Measurements from ENCODE around the gene LHFPL4. TPM values are rescaled to one million over a fixed set of nuclear protein-coding genes. Genes with fewer than 3 reads are reported as not detected.

The LHFPL4 gene
- total and polyA plus RNA-seq, 2 of the 4 experiments (the other 2 are of a cell fraction) = not detected

DNA sequence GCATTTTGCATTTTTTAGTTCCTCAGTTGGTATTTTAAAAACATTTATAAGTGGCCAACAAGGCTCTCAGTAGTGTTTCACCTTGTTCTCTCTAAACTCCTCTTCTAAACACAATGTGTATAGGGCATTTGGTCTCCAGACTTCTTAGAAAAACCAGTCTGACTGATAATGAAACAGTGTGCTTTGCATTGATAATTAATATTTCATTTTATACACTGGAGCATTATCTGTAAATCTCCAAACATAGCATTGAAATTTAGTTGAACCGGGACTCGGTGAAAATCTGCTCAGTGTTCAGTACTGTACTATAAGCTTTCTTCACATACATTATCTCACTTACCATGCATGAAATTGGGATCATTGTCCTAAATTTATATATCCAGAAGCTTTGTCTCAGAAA, 102.6 kb downstream of the LHFPL4 start:
- no peak overlapping the region for H2BK15ac ChIP-seq (ENCODE audit: low read depth, low read length)
- H2AFZ ChIP-seq (replicated peaks; ENCODE audit: low read length, poor library complexity) = no peak overlapping the region
- no peak overlapping the region for H3K23ac ChIP-seq (ENCODE audit: low read depth, low read length)
- H3K9me3 ChIP-seq (ENCODE audit: control insufficient read depth, insufficient read depth, low read length) = no peaks in the 10 kb centered on the region
- DNase-seq = no peak
- no peak overlapping the region for H2AK9ac ChIP-seq (replicated peaks; ENCODE audit: low read depth, low read length, poor library complexity)
- no peak overlapping the region for H2BK120ac ChIP-seq (ENCODE audit: low read depth, low read length)
- no peak overlapping the region for H3K4me2 ChIP-seq (ENCODE audit: low read depth, low read length)
- H3K79me1 ChIP-seq (ENCODE audit: low read depth in 1 of 2, low read length in 2 of 2) = peaks cover 29 to 38% of the 10 kb centered on the region in 2 experiments
- intact Hi-C loops (cut with micrococcal nuclease) (no loop called here), dilution Hi-C loops (cut with HindIII; ENCODE audit: low sequenced_read_pairs, unreplicated experiment) (no loop called here), in situ Hi-C loops (cut with MboI; ENCODE audit: low sequenced_read_pairs) (no loop called here)
- peaks cover 19% of the 10 kb centered on the region for H4K20me1 ChIP-seq (ENCODE audit: insufficient read depth, low read length)
- H3K14ac ChIP-seq (replicated peaks; ENCODE audit: low read depth, low read length) = no peak overlapping the region
- no peaks in the 10 kb centered on the region; the same call in 1 of the 2 replicates for H3K4me1 ChIP-seq (ENCODE audit: control insufficient read depth, insufficient read depth, low read length)
- ATAC-seq (ENCODE audit: low read depth) = no peak
- H3K56ac ChIP-seq (ENCODE audit: extremely low read depth, insufficient read depth, low read length) = no peak overlapping the region
- H4K5ac ChIP-seq (ENCODE audit: low read depth, low read length) = no peak overlapping the region
- POLR2A ChIA-PET (ENCODE audit: unreplicated experiment) = no interaction called here
- peaks cover 47% of the 10 kb centered on the region for H3K36me3 ChIP-seq (ENCODE audit: control insufficient read depth, insufficient read depth, low read length)
- no peak overlapping the region for H3K18ac ChIP-seq (ENCODE audit: low read depth, low read length)
- no peak overlapping the region for H2AK5ac ChIP-seq (ENCODE audit: low read depth, low read length)
- no CpG with 5 or more reads among the region's 2 CpGs for WGBS, 2 experiments (ENCODE audit: extremely low coverage in 2 of 2, insufficient read length in 1 of 2)
- no peak overlapping the region for H3K4ac ChIP-seq (ENCODE audit: low read depth, low read length)
- BruUV-seq (replicated peaks) = no TSS peak
- H3K27me3 ChIP-seq (ENCODE audit: control insufficient read depth, insufficient read depth, low read length) = no peaks in the 10 kb centered on the region
- CTCF ChIA-PET = no interaction called here
- no peak overlapping the region for H4K91ac ChIP-seq (ENCODE audit: insufficient read depth, low read depth, low read length)
- H3K27ac ChIP-seq (ENCODE audit: insufficient read depth, low read length) = no peak overlapping the region
- TF ChIP-seq NFE2L2 (IDR thresholded peaks at IDR 0.05; ENCODE audit: low read depth, low read length) (no peak), MAFK (IDR thresholded peaks at IDR 0.05; ENCODE audit: low read depth, low read length) (no peak), CHD1 (IDR thresholded peaks at IDR 0.05; ENCODE audit: low read depth, low read length) (no peak), POLR2A (IDR thresholded peaks at IDR 0.05; ENCODE audit: low read depth, low read length) (no peak), MXI1 (IDR thresholded peaks at IDR 0.05; ENCODE audit: borderline replicate concordance, low read depth, low read length) (no peak), SMC3 (IDR thresholded peaks at IDR 0.05; ENCODE audit: low read depth, low read length) (no peak), RFX5 (IDR thresholded peaks at IDR 0.05; ENCODE audit: low read depth, low read length) (no peak), RAD21 (IDR thresholded peaks at IDR 0.05; ENCODE audit: low read length) (no peak), CEBPB (IDR thresholded peaks at IDR 0.05; ENCODE audit: low read depth, low read length) (no peak), RCOR1 (IDR thresholded peaks at IDR 0.05; ENCODE audit: insufficient replicate concordance, low read length) (no peak), FOS (IDR thresholded peaks at IDR 0.05; ENCODE audit: low read depth, low read length) (no peak), BHLHE40 (IDR thresholded peaks at IDR 0.05; ENCODE audit: low read depth, low read length) (no peak), MAZ (IDR thresholded peaks at IDR 0.05; ENCODE audit: borderline replicate concordance, low read depth, low read length) (no peak)
- TF ChIP-seq, protein P1, sequence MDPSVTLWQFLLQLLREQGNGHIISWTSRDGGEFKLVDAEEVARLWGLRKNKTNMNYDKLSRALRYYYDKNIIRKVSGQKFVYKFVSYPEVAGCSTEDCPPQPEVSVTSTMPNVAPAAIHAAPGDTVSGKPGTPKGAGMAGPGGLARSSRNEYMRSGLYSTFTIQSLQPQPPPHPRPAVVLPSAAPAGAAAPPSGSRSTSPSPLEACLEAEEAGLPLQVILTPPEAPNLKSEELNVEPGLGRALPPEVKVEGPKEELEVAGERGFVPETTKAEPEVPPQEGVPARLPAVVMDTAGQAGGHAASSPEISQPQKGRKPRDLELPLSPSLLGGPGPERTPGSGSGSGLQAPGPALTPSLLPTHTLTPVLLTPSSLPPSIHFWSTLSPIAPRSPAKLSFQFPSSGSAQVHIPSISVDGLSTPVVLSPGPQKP (IDR thresholded peaks at IDR 0.05; ENCODE audit: borderline replicate concordance, low read depth, low read length) = no peak
- TF ChIP-seq, protein P2, sequence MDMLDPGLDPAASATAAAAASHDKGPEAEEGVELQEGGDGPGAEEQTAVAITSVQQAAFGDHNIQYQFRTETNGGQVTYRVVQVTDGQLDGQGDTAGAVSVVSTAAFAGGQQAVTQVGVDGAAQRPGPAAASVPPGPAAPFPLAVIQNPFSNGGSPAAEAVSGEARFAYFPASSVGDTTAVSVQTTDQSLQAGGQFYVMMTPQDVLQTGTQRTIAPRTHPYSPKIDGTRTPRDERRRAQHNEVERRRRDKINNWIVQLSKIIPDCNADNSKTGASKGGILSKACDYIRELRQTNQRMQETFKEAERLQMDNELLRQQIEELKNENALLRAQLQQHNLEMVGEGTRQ (IDR thresholded peaks at IDR 0.05; ENCODE audit: low read depth, low read length) = no peak
- TF ChIP-seq, protein P3, sequence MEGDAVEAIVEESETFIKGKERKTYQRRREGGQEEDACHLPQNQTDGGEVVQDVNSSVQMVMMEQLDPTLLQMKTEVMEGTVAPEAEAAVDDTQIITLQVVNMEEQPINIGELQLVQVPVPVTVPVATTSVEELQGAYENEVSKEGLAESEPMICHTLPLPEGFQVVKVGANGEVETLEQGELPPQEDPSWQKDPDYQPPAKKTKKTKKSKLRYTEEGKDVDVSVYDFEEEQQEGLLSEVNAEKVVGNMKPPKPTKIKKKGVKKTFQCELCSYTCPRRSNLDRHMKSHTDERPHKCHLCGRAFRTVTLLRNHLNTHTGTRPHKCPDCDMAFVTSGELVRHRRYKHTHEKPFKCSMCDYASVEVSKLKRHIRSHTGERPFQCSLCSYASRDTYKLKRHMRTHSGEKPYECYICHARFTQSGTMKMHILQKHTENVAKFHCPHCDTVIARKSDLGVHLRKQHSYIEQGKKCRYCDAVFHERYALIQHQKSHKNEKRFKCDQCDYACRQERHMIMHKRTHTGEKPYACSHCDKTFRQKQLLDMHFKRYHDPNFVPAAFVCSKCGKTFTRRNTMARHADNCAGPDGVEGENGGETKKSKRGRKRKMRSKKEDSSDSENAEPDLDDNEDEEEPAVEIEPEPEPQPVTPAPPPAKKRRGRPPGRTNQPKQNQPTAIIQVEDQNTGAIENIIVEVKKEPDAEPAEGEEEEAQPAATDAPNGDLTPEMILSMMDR (conservative IDR thresholded peaks at IDR 0.05; ENCODE audit: low read depth, low read length) = no peak
- H3K9me1 ChIP-seq (ENCODE audit: insufficient read depth, low read length) = no peaks in the 10 kb centered on the region
- no peak overlapping the region for H4K8ac ChIP-seq (ENCODE audit: low read depth in 2 of 2, low read length in 2 of 2)
- no peak overlapping the region for H2BK5ac ChIP-seq (ENCODE audit: low read depth, low read length, poor library complexity, severe bottlenecking)
- no peak overlapping the region for H2BK20ac ChIP-seq (ENCODE audit: low read depth, low read length)
- no peak overlapping the region for H3K4me3 ChIP-seq (ENCODE audit: insufficient read depth, low read depth, low read length)
- H3K9ac ChIP-seq (ENCODE audit: low read depth, low read length) = no peak overlapping the region
